NCI-H2171 treated with DMSO at 0.1 percent for 48 hours (cell line): ENCODE results near the gene HOXC9.

Experiments used
- DNase-seq: peaks from one replicate; lab custom pipeline; 2025; lab: John Stamatoyannopoulos, UW

The HOXC9 gene

DNA sequence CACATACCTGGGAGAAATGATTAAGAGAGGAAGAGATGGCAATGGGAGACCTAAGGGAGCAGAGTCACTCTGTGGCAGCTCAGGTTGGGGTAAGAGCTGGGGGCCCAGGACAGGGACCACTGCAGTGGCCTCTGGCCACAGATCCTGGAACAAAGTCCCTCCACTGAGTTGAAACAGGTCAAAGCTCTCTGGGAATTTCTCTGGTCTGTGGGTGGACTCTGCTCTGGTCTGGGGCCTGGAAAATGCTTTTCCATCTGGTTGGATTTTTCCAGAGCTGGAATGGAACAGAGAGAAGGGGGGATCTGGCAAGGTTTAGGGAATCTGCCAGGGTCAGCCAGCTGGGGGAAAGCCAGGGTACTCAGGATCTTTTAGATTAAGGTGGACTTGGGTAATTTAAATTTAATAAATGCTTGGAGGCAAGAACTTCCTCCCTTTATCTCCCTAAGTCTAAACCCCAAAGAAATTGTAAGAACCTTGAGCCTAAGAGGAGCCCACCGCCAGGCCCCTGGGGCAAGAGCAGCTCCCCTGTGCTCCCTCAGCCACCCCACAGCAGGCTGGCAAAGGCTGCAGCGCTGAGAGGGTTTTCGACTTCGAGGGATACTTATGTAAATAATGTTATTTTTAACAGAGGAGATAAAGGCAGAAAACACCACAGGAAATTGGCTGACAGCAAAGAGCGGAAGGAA, 11.3 kb upstream of the HOXC9 start:
- DNase-seq, result no peak

- no peak for DNase-seq
Measured at GRCh38 chr12:53989227-53990113, 10.5 kb upstream of the HOXC9 start.

DNA sequence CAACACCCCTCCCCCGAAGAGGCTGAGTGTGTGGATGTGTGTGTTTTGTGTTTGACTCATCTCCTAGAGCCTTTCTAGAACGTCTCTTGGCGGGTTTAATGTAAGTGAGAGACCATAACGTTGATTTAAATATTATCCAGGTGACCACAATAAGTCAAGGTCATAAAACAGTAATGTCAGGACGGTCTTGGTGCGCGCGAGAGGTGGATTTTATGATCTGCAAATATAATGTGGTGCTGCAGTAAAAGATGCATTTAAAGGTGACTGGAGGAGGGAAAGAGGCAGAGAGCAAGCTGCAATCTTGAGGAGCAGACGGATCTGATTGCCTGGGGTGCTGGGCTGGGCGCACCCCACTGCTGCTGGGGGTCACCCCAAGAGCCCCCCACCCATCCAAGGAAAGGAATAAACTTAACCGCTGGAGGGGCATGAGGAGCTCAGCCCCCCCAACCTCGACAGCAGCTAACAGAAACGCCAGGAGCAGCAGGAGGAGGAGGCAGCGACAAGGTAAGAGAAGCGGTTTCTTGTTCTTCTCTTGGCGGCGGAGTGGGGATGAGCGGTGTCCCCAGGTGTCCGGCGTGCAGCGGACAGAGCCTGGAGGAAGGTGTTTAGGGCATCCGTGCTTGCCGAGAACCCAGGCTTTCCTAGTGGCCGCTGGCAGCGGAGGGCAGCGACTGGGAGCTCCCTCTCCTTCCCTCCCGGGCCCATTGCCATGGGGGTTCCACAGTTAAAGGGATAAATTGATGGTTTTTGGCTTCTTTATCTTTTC, 9.5 kb upstream of the HOXC9 start:
- DNase-seq, result no peak

GRCh38 chr12:53991077-53991460, 8.9 kb upstream of the HOXC9 start:
- DNase-seq, result no peak

- DNase-seq, result no peak
Measured at GRCh38 chr12:53992377-53992889, 7.5 kb upstream of the HOXC9 start.

DNA sequence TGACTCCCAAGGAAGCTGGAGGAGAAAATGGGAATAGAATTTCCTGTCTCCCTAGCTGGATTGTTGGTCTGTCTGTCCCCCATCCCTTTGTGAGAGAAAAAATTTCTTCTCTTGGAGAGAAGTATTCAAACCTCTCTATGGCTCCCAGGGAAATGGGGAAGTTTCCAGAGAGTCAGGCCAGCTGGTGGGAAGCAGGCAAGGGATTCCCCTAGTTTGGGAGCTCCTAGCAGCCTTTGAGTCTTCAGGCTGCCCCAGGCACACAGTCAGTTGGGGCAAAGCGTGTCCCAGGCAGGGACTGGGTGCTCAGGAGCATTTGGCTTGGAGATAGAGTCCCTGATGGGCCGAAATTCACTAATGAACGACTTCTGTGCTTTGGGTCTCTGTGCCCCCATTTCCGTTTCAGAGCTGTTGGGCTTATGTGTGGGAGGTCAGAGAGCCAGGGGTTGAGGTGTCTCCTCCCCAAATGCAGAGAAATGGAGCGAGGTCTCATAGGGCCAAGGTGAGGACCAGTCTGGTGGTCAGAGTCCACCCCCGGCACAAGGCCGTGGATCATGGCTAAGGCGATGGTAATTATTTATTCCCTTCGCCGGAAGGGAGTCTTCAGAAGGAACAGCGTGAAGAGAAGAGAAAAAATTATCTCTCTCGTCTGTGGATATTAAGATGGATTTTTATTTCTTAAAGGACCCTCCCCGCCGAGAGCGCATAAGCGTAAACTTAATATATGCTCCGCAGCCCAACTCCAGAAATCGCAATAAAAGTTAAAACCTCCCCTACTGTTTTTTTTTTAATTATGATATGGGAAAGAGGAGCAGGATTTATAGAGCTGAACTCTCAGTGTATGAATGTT, 6.6 kb upstream of the HOXC9 start:
- DNase-seq, result no peak

- no peak for DNase-seq
Measured at GRCh38 chr12:53994009-53994263, 6.0 kb upstream of the HOXC9 start.

DNA sequence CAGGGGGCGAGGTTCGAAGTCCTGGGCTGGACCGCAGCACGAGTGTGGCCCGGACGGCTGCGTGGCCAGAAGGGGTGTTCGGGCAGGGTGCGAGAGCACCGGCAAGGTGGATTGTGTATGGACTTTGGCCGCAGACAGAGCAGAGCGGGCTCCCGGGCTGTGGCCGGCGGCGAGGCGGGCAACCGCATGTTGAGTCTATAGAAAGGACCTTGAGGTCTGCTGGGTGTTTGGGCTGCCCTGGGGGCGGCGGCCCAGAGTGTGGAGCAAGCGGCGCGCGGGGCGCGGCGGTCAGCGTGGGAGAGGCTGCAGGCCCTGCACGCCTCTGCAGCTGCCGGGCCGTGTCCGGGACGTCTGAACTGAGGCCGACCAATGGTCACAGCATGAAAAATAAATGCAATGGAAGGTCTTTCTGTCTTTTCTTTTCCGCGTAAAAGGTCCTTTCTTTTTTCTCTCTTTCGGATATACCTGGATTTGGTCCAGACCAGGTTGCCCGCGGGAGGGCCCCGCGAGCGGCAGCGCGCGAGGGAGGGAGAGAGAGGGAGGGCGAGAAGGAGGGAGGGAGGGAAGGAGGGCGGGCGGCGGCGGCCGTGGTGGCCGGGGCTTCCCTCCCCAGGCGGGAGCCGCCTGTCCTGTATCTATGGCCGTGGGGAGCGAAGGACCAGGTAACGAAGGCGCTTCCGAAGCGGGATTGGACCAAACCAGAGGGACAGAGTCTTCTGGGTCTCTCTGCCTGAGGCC, 5.5 kb upstream of the HOXC9 start:
- peak; percentile 33 for DNase-seq

DNA sequence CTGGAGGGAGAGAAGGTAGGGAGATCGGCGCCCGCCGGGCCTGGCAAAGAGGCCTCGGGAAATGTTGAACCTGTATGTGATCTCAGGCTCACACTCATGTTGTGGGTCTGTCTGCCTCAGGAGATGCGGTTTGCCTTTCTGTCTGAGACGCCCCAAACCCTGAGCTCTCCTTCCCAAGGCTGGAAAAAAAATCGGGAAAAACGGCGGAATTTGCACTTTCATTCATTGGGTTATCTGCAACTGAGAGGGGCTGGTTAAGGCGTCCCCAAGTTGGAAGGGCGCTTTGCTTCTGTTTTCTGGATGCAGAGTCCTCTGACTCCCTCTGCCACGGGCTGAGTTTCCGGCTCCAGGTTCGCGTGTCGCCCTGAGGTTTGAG, 5.0 kb upstream of the HOXC9 start:
- DNase-seq, result peak; percentile 30

DNA sequence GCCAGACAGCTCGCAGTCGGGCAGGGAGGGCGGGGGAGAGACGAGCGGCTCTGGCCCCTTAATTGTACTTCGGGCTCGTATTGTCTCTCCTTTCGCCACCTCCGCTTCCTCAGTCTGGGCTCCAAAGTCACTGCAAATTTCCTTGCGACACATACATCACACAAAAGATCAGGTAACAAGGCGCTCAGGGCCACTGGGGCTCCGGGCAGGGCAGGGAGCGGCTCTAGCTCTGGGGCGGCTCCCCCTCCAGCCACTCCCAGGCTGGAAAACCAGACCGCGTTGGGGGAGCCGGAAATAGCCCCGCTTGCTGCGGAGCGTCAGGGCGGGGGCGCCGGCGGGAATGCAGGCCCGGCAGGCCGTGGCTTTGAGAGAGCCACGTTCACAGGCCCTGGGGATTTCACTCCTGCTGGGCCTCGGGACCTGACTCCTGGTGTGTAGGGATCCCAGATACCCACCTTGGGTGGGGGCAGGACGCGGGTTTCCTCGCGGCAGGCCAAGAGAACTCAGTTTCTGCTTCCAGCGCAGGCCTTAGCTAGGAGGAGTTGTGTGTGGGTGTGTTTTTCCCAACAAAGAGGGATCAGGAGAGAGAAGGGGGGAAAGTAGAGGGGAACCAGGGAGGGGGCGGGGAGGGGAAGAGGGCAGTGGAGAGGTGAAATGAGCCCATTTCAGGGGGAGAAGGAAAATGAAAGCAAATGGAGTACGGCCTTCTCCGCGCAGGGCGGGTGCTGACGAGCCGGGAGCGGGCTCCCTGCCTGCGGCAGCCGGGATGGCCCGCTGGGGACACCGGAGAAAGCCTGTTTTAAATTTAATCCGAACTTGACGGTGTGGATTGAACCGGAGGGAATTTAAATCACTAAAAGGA, 4.4 kb upstream of the HOXC9 start:
- DNase-seq, result peak; percentile 54

GRCh38 chr12:53996240-53997203, 3.4 kb upstream of the HOXC9 start:
- DNase-seq, result no peak

DNA sequence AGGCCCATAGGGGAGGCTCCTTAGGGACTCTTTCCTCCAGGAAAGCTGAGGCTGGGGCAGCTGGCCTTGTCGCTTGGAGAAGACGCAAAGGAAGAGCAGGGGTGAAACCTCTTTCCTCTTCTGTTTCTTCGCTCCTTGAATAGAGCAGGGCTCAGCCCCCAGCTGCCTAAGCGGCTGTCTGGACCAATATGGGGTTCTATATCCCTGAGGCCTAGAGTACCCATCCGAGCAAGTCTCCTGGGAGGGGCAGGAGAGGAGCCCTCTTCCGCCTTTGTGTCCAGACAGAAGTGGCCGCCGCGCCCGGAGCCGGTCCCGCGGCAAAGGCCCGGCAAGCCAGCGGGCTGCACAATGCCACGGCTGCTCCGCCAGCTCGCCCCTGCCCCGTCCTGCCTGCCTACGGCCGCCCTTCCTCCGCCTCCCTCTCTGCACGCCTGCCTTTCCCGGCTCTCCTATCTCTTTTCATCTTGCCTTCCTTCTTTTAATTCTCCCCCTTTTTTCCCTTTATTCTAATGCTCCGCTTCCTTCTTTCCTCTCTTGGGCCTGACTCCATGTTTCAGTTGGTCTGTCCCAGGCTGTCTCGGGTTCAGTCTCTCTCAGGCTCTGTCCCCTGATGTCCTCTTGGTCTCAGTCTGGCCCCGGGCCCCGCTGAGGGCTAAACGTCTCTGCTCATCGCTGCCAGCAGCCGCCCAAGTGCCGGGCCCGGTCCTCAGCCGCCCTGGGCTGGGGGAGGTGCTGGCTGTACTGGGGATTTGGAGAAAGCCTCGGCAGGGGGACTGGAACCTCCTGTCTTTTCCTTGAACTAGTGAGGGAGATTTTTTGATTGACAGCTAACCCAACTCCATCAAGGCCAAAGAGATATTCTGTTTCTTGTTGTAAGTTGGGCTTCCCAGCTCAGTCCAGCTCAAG, 2.5 kb upstream of the HOXC9 start:
- DNase-seq, result no peak

GRCh38 chr12:53998110-53998899, 1.7 kb upstream of the HOXC9 start:
- DNase-seq, result no peak

DNA sequence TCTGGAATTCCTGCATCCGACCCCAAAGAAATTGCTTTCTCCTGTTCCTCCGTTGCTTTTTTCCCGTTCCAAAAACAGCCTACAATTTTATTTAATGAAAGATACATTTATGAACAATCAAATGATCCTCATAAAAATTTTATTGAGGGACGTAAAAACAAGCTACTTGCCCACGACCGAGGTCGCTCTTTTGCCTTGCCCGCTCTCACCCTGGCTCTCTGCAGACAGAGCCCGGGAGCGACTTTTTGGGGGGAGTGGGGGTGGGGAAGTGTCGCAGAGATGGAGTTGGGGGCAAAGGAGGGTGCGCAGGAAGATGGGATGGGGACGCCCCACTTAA, 1.1 kb upstream of the HOXC9 start:
- DNase-seq, result no peak

DNA sequence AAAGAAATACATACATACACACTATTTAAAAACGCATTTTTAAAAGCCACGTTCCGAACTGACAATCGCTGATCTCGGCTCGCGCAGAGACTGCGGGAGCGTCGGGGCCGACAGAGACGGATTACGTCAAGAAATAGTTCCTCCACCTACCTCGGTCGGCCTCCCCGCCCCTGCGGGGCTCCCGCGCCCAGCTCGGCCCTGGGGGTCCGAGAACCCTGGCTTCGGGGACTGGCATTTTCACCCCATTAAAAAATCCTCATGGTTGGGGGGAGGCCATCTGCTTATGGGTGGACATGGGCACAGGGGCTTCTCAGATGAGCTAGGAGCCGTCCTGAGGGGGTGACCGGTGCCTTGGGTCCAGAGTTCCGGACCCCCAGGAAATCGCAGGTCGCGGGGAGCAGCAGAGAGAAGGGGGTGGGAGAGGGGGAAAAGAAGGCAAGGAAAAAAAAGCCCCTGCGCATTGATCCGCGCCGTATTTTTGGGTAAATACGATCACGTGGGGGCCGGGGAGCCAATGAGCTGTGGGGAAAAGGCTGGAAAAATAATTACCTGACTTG, 324 bp upstream of the HOXC9 start:
- DNase-seq, result no peak

DNA sequence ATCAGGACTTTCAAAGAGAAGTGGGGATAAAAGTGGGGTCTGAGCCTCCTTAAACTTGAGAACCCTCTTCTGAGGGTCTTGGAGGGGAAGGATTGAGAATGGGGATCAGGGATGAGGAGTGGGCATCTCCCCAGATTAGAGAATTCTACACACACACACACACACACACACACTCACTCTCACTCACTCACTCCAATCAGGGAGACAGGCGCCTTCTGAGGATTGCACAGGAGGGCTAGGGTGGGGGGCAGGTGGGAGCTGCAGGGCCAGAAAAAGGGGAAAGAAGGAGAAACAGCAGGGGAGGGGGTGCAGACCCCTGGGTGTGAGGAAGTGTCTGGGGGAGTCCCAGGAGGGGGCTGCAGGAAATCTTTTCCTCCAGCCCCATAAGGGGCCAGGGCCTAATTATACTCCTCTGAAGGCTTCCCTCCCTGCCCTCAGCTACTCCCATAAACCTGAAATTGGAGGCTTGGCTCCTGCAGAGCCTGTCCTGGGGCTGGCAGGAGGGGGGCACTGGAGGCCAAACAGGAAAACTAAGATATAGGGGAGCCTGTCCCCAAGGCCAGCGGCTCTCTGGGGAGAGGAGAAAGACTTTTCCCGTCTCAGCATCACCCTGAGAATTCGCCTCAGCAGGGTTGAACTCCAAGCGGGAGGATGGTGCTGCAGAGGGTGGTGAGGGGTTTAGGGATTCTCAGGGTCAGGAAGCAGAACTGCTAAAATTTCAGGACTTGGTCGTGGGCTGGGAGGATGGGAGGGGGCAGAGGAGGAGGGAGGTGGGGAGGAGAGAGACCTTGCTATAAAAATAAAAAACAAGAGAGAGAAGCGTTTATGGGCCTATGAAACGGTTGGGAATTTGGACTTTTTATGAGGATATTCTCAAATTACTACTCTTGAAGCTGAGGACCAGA, 1.6 kb downstream of the HOXC9 start:
- DNase-seq, result no peak
